SIG-M5 (cell line): Measurements from ENCODE around the gene CLTA.
"Not testable (repeated sequence)": the region's sequence is repeated elsewhere in the genome, so short reads cannot be mapped to it uniquely, and the experiment has no call there.

Experiments
- DNase-seq: peaks from one replicate; lab custom pipeline; 2025; lab: John Stamatoyannopoulos, UW

Gene CLTA

GRCh38 chr9:36191290-36191645 lies 547 bp downstream of the CLTA start:
- DNase-seq, result no peak

- DNase-seq, result no peak
Measured at GRCh38 chr9:36191686-36192085, 965 bp downstream of the CLTA start.

- DNase-seq, result no peak
Measured at GRCh38 chr9:36192196-36192595, 1.5 kb downstream of the CLTA start.

- no peak for DNase-seq
Measured at GRCh38 chr9:36193023-36193422, 2.3 kb downstream of the CLTA start.

- no peak for DNase-seq
Measured at GRCh38 chr9:36194326-36195000, 3.7 kb downstream of the CLTA start.

- no peak for DNase-seq
Measured at GRCh38 chr9:36204906-36205547, 14.3 kb downstream of the CLTA start.

- DNase-seq, result no peak
Measured at GRCh38 chr9:36207016-36207415, 16.3 kb downstream of the CLTA start.

GRCh38 chr9:36207546-36208012 lies 16.9 kb downstream of the CLTA start:
- DNase-seq, result no peak

GRCh38 chr9:36208521-36209253 lies 18.0 kb downstream of the CLTA start:
- DNase-seq, result no peak

- no peak for DNase-seq
Measured at GRCh38 chr9:36210722-36211121, 20.0 kb downstream of the CLTA start.

- no peak for DNase-seq
Measured at GRCh38 chr9:36211510-36211909, 20.8 kb downstream of the CLTA start.

GRCh38 chr9:36213387-36213786 lies 22.7 kb downstream of the CLTA start:
- DNase-seq, result no peak

- no peak for DNase-seq
Measured at GRCh38 chr9:36213989-36214388, 23.3 kb downstream of the CLTA start.

- no peak for DNase-seq
Measured at GRCh38 chr9:36214571-36214970, 23.9 kb downstream of the CLTA start.

GRCh38 chr9:36217256-36217968 lies 26.7 kb downstream of the CLTA start:
- no peak for DNase-seq

- no peak for DNase-seq
Measured at GRCh38 chr9:36218011-36218410, 27.3 kb downstream of the CLTA start.

- DNase-seq, result no peak
Measured at GRCh38 chr9:36218411-36218901, 27.7 kb downstream of the CLTA start.

GRCh38 chr9:36221667-36222066 lies 30.9 kb downstream of the CLTA start:
- no peak for DNase-seq

GRCh38 chr9:36222449-36222848 lies 31.7 kb downstream of the CLTA start:
- DNase-seq, result no peak

- DNase-seq, result no peak
Measured at GRCh38 chr9:36237230-36237629, 46.5 kb downstream of the CLTA start.

GRCh38 chr9:36239205-36239604 lies 48.5 kb downstream of the CLTA start:
- not testable (repeated sequence) for DNase-seq

- not testable (repeated sequence) for DNase-seq
Measured at GRCh38 chr9:36239675-36240074, 49.0 kb downstream of the CLTA start.
